GM12872 (cell line): ENCODE results near the gene LTA4H.
A peak's percentile ranks its signal among the peaks of the same experiment; 100 is the strongest.

ENCODE experiments used
- CTCF ChIP-seq: IDR thresholded peaks from 3 replicates; pipeline ENCODE4 v1.5.1; 2011; ENCODE audit warnings: low read depth, mild to moderate bottlenecking, low read length, moderate library complexity; ENCODE audit not compliant: insufficient read depth

Gene LTA4H

DNA sequence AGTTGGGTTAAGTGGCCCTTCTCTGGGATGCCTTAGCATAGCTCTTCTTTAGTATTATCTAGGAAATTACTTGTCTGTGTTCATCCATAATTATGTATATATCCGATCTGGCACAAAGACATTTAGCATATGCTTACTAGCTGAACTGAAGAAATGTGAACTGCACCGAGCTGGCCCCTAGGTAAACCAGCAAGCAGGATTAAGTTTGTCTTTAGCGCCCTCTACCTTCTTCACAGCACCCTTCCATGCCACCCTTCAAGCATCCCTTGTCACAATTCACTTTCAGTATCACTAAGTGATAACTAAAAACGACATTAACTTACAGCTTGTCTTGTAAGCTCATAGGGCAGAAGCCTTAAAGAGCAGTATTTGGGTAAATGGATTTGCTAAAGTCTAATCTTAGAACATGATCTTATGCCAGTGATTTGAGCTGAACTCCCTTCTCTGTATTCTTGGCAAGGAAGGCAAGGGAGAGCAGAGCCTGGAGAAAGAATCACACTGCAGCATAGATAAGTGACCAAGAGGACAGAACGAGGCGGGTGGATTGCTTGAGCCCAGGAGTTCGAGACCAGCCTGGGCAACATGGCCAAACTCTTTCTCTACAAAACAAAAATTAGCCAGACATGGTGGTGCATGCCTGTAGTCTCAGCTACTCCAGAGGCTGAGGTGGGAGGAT, 36.6 kb downstream of the LTA4H start:
- TF ChIP-seq CTCF = peak; percentile 74

- no peak for TF ChIP-seq CTCF
These were observed 37.4 kb downstream of the LTA4H start for GRCh38 chr12:95997911-95998510.

GRCh38 chr12:95997276-95997675, 38.1 kb downstream of the LTA4H start:
- no peak for TF ChIP-seq CTCF

GRCh38 chr12:95996034-95996658, 39.2 kb downstream of the LTA4H start, which contains the start of gene HAL:
HAL (minus strand) TSS chr12:95996344; CDS start chr12:95995910, 434 bp downstream.
- TF ChIP-seq CTCF = no peak

DNA sequence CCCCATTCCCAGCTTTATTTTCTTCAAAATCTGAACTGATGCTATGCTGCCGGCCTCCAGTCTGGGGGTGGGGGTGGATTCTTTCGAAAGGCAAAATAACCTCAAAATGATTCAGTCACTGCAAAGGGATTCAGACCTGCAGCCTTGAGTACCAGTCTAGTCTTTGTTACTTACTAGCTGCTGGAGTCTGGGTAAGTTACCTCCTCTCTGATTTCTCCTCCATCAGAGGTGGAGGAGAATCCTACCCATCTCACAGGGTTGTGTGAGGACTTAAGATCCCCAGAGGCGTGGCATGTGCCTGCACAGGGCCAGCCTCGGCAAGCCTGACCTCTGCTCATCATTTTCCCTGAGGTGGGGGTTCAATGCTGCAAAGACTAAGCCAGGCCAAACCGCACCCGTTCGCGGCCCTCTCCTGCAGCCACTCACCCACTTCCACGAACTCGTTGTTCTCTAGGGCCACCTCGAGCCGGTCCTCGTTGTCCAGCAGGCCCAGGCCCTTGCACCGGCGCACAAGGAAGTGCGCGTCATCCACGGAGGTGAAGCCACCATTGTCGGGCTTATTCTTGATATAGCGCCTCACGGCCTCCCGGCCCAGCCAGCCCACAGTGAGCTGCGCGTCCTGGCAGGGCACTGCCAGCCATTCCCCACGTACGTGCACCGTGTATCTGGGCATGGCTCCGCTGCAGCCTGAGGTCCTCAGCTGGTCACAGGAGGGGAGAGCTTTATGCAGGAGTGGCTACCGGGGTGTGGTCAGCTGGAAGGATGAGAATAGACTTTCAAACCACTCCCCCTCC, 40.0 kb downstream of the LTA4H start:
- TF ChIP-seq CTCF = no peak

GRCh38 chr12:95994476-95994875, 40.9 kb downstream of the LTA4H start:
- TF ChIP-seq CTCF = no peak

- TF ChIP-seq CTCF = no peak
These were observed 41.5 kb downstream of the LTA4H start for GRCh38 chr12:95993907-95994306.
